ENCODE data around the gene GFOD1.
"Not testable (repeated sequence)": the region's sequence is repeated elsewhere in the genome, so short reads cannot be mapped to it uniquely, and the experiment has no call there.

The GFOD1 gene

GRCh38 chr6:13463941-13464340 lies 23.5 kb downstream of the GFOD1 start:
- no peak for DNase-seq

- no peak for DNase-seq
These were observed 24.1 kb downstream of the GFOD1 start for GRCh38 chr6:13463328-13463717.

GRCh38 chr6:13462458-13463327 lies 24.7 kb downstream of the GFOD1 start:
- DNase-seq: no peak

- no peak for DNase-seq
These were observed 25.6 kb downstream of the GFOD1 start for GRCh38 chr6:13461805-13462204.

- peak; percentile 35 for DNase-seq
These were observed 26.1 kb downstream of the GFOD1 start for GRCh38 chr6:13461307-13461706.

GRCh38 chr6:13460289-13460688 lies 27.1 kb downstream of the GFOD1 start:
- DNase-seq: not testable (repeated sequence)

GRCh38 chr6:13457577-13457976 lies 29.8 kb downstream of the GFOD1 start:
- no peak for DNase-seq

- no peak for DNase-seq
These were observed 31.8 kb downstream of the GFOD1 start for GRCh38 chr6:13455552-13455966.

GRCh38 chr6:13454286-13455221 lies 32.8 kb downstream of the GFOD1 start:
- no peak for DNase-seq

- no peak for DNase-seq
These were observed 33.6 kb downstream of the GFOD1 start for GRCh38 chr6:13453771-13454251.

- DNase-seq: no peak
These were observed 34.2 kb downstream of the GFOD1 start for GRCh38 chr6:13453153-13453552.

GRCh38 chr6:13452346-13453117 lies 34.9 kb downstream of the GFOD1 start:
- DNase-seq: no peak

- no peak for DNase-seq
These were observed 36.1 kb downstream of the GFOD1 start for GRCh38 chr6:13451181-13451895.

- no peak for DNase-seq
These were observed 36.8 kb downstream of the GFOD1 start for GRCh38 chr6:13450628-13451027.

- no peak for DNase-seq
These were observed 39.3 kb downstream of the GFOD1 start for GRCh38 chr6:13447949-13448724.

GRCh38 chr6:13446381-13446780 lies 41.0 kb downstream of the GFOD1 start:
- DNase-seq: no peak

- no peak for DNase-seq
These were observed 41.7 kb downstream of the GFOD1 start for GRCh38 chr6:13445744-13446115.

- no peak for DNase-seq
These were observed 42.2 kb downstream of the GFOD1 start for GRCh38 chr6:13445005-13445743.

- no peak for DNase-seq
These were observed 42.8 kb downstream of the GFOD1 start for GRCh38 chr6:13444604-13445003.

- not testable (repeated sequence) for DNase-seq
These were observed 43.4 kb downstream of the GFOD1 start for GRCh38 chr6:13443978-13444377.
